Left ventricle myocardium inferior (tissue), 1 donor: ENCODE measurements around the gene WDFY3. TPM values are rescaled to one million over a fixed set of nuclear protein-coding genes. Genes with fewer than 3 reads are reported as not detected.

Experiments
- DNase-seq: peaks from one replicate; pipeline ENCODE4 v3.0.0-alpha.2; 2020
- H3K27ac ChIP-seq: fragments of 200-600 bp; replicated peaks from 2 replicates; pipeline ENCODE4 v1.8.0; 2021
- H3K27me3 ChIP-seq: fragments of 200-600 bp; 2 replicates; pipeline ENCODE4 v1.8.0; 2021; ENCODE audit warnings: low read depth
- H3K36me3 ChIP-seq: fragments of 200-600 bp; 2 replicates; pipeline ENCODE4 v1.8.0; 2021
- H3K4me1 ChIP-seq: fragments of 200-600 bp; 2 replicates; pipeline ENCODE4 v1.8.0; 2021
- H3K4me3 ChIP-seq: fragments of 200-600 bp; 2 replicates; pipeline ENCODE4 v1.8.0; 2021; ENCODE audit warnings: mild to moderate bottlenecking, moderate library complexity
- H3K9me3 ChIP-seq: fragments of 200-600 bp; replicated peaks from 2 replicates; pipeline ENCODE4 v1.8.0; 2021
- CTCF ChIP-seq: fragments of 200-600 bp; IDR thresholded peaks from 2 replicates; pipeline ENCODE4 v1.8.0; 2021; ENCODE audit warnings: antibody characterized with exemption, mild to moderate bottlenecking, borderline replicate concordance
- intact Hi-C: fragments of 100-400 bp; cut with micrococcal nuclease; formaldehyde crosslinking; loops from one replicate; pipeline ENCODE4 v1.11.0; 2022
- long read RNA-seq: library from polyadenylated mRNA; unstranded; transcript quantifications from one replicate; pipeline ENCODE4 v2.0.0, GENCODE V29; 2021
- total RNA-seq: library from RNA; stranded (reverse); fragmentation: NEBNext Ultra II Directional; extraction: Animal tissue kit (Norgen Biotek cat#: 25700); gene quantifications from one replicate; pipeline ENCODE4 v1.2.1, GENCODE V29; 2021
- donor health status: DM: no; HTN: yes; CAD: no; lungs with severe emphysema.

Gene WDFY3
- 48.7 TPM for total RNA-seq
- long read RNA-seq, partial matches to known transcripts = 3 of 6 reads
- long read RNA-seq, other reads (novel, unspliced or antisense) = 3 of 6 reads

- peak within 1 kb of the TSS; percentile 92 for H3K4me3 ChIP-seq
- peak within 1 kb of the TSS; percentile 94 for H3K27ac ChIP-seq
- no peaks in the 10 kb centered on the region for H3K27me3 ChIP-seq
- H3K36me3 ChIP-seq = no peaks in the 10 kb centered on the region
- peaks cover 55% of the 10 kb centered on the region for H3K4me1 ChIP-seq
- peak; percentile 79 for DNase-seq
- H3K9me3 ChIP-seq = no peaks in the 10 kb centered on the region
- peak; percentile 16 for TF ChIP-seq CTCF
- intact Hi-C loops = loop anchor here (10.0 kb wide), 1 partner anchor 62 kb away; no protein-coding TSS in a partner anchor
These were observed at the start of gene WDFY3 for GRCh38 chr4:84966382-84967242. Gene WDFY3 (minus strand): TSS chr4:84966690. CDS start chr4:84860591, 106,099 bp downstream.

DNA sequence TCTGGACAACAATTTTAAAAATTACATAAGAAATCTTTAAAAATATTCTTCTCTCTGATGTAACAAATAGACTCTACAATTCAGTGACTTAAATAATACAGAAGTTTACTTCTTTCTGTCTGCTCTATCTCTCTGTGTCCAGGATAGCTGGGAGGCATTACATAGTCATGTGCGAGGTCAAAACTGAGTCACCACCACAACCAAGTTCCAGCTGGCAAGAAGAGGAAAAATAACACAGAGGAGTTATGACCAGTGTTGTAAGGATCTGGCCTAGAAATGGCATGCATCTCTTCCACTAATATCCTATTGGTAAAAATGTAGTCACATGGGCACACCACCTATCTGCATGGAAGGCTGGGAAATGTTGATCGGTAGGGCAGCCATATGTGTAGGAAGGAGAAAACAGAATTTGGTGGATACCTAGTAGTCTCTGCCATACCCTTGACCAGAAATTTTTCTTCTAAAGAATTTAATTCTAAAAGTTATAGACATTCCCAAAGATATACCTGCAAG is 39.4 kb upstream of the WDFY3 start:
- no peak for DNase-seq
- Histone ChIP-seq H3K4me3 (no peak overlapping the region), H3K4me1 (no peaks in the 10 kb centered on the region), H3K36me3 (no peaks in the 10 kb centered on the region), H3K27ac (no peak overlapping the region), H3K9me3 (no peaks in the 10 kb centered on the region), H3K27me3 (no peaks in the 10 kb centered on the region)
- intact Hi-C loops = no loop called here
- no peak for TF ChIP-seq CTCF

- Histone ChIP-seq H3K4me3 (no peak overlapping the region), H3K4me1 (no peaks in the 10 kb centered on the region), H3K9me3 (no peaks in the 10 kb centered on the region), H3K27ac (no peak overlapping the region), H3K27me3 (no peaks in the 10 kb centered on the region), H3K36me3 (no peaks in the 10 kb centered on the region)
- TF ChIP-seq CTCF = no peak
- DNase-seq = no peak
- intact Hi-C loops = no loop called here
These were observed 33.9 kb upstream of the WDFY3 start for GRCh38 chr4:85000343-85000742.

GRCh38 chr4:84995386-84995785 is 28.9 kb upstream of the WDFY3 start:
- no peaks in the 10 kb centered on the region for H3K36me3 ChIP-seq
- H3K27me3 ChIP-seq = no peaks in the 10 kb centered on the region
- DNase-seq = no peak
- H3K9me3 ChIP-seq = peaks cover 13% of the 10 kb centered on the region
- intact Hi-C loops = no loop called here
- no peak overlapping the region for H3K27ac ChIP-seq
- no peak overlapping the region for H3K4me3 ChIP-seq
- H3K4me1 ChIP-seq = no peaks in the 10 kb centered on the region
- TF ChIP-seq CTCF = no peak

DNA sequence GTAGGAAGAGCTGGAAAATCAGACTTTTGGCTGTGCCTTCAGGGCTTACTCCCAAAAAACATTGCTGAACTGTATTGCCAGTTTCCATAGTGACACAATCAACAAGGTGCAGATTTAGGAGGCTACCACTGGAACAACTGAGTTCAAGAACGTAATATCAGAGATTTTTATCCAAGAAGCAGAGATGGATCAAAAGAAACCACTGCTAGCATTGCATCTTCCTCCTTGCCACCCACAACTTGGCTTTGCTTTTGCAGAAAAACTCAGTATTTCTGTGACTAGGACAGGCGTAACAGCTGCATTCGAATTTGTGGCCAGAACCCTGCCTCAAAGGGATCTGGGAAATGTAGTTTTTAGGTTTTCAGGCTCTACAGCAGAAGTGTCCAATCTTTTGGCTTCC is 27.8 kb upstream of the WDFY3 start:
- intact Hi-C loops = no loop called here
- H3K9me3 ChIP-seq = peaks cover 19% of the 10 kb centered on the region
- no peak overlapping the region for H3K27ac ChIP-seq
- DNase-seq = no peak
- H3K4me1 ChIP-seq = no peaks in the 10 kb centered on the region
- no peaks in the 10 kb centered on the region for H3K27me3 ChIP-seq
- no peaks in the 10 kb centered on the region for H3K36me3 ChIP-seq
- H3K4me3 ChIP-seq = peak overlapping the region; percentile 27
- no peak for TF ChIP-seq CTCF
